Measurements from ENCODE around the gene AMELX. TPM values are rescaled to one million over a fixed set of nuclear protein-coding genes. Genes with fewer than 3 reads are reported as not detected.

The AMELX gene
- total and polyA plus RNA-seq, 7 donors, result not detected

GRCh38 chrX:11259437-11259836 is 33.8 kb upstream of the AMELX start:
- intact Hi-C loops (cut with DNase I), result no loop called here
- Histone ChIP-seq H3K4me3 (no peak overlapping the region), H3K27me3 (no peaks in the 10 kb centered on the region)

DNA sequence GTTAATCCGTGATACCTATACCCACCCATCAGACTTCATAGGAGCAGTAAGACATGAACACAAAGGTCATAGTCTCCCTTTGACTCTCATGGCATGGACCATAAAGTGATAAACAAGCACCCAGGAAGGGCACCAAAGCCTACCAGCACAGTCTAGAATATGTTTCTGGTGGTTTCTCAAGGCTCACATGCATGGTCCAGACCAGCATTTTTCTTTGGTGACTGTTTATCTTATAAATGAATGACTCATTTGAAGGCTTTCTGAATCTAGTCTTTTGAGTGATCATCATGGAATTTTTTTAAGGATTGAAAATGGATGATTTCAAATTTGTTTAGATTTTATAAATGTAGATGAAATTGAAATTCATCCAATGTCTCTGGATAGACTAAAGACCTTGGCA is 32.0 kb upstream of the AMELX start:
- Histone ChIP-seq H3K4me1 (peaks cover 0 to 17% (median 0%) of the 10 kb centered on the region in 4 donors), H3K27ac (peak overlapping the region in 1 of 4 donors; percentile 6), H3K9me3 (no peaks in the 10 kb centered on the region), H3K27me3 (no peaks in the 10 kb centered on the region), H3K36me3 (no peaks in the 10 kb centered on the region), H3K4me3 (no peak overlapping the region)
- WGBS, 2 donors, result 96 to 100% methylated on average over 1 of the region's 1 CpG
- intact Hi-C loops (cut with DNase I), result no loop called here
- TF ChIP-seq EP300 (IDR thresholded peaks at IDR 0.05) (no peak), POLR2A (IDR thresholded peaks at IDR 0.05) (no peak), POLR2AphosphoS5 (IDR thresholded peaks at IDR 0.05) (no peak), CTCF (IDR thresholded peaks at IDR 0.05) (no peak)
- no peak for DNase-seq

More at GRCh38 chrX:11259437-11259836, 33.8 kb upstream of the AMELX start:
- no peak overlapping the region for H3K27ac ChIP-seq
- DNase-seq, result no peak
- H3K36me3 ChIP-seq, result no peaks in the 10 kb centered on the region
- no peaks in the 10 kb centered on the region for H3K9me3 ChIP-seq
- 63 to 94% methylated on average over 1 of the region's 1 CpG for WGBS, 2 donors
- peaks cover 0 to 7% (median 0%) of the 10 kb centered on the region in 4 donors for H3K4me1 ChIP-seq
- TF ChIP-seq EP300 (IDR thresholded peaks at IDR 0.05) (no peak), POLR2AphosphoS5 (IDR thresholded peaks at IDR 0.05) (no peak), CTCF (IDR thresholded peaks at IDR 0.05) (no peak), POLR2A (IDR thresholded peaks at IDR 0.05) (no peak)

GRCh38 chrX:11264925-11265324 is 28.3 kb upstream of the AMELX start:
- Histone ChIP-seq H3K27ac (peak overlapping the region in 2 of 4 donors; percentile 20 to 53), H3K4me1 (peaks cover 0 to 28% (median 0%) of the 10 kb centered on the region in 4 donors), H3K36me3 (no peaks in the 10 kb centered on the region), H3K27me3 (no peaks in the 10 kb centered on the region), H3K9me3 (no peaks in the 10 kb centered on the region), H3K4me3 (peak overlapping the region in 1 of 4 donors; percentile 20)
- 52 to 79% methylated on average over 1 of the region's 1 CpG for WGBS, 2 donors
- TF ChIP-seq EP300 (IDR thresholded peaks at IDR 0.05), result no peak
- TF ChIP-seq POLR2A (IDR thresholded peaks at IDR 0.05), result no peak
- no peak for TF ChIP-seq POLR2AphosphoS5 (IDR thresholded peaks at IDR 0.05)
- TF ChIP-seq CTCF (IDR thresholded peaks at IDR 0.05), result no peak
- intact Hi-C loops (cut with DNase I), result no loop called here
- no peak for DNase-seq

DNA sequence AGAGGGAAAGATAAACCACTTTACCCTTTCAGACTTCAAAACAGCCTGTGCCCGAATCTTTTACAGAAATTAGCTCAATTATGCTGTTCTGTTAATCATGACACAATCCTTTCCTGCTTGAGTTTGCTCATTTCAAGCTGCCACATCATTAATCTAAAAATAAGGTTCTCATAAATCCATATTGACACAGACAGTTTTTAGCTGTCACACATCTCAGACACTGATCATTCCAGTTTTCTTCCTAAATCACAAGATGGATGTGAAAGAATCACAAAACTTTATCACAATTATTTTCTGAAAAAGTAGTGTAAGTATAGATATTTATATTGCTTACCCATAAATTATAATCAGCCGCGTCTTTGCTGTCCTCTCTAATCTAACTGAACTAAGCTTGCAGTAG is 27.9 kb upstream of the AMELX start:
- Histone ChIP-seq H3K4me3 (peak overlapping the region in 1 of 4 donors; percentile 20), H3K9me3 (no peaks in the 10 kb centered on the region), H3K27me3 (no peaks in the 10 kb centered on the region), H3K4me1 (peaks cover 0 to 28% (median 0%) of the 10 kb centered on the region in 4 donors), H3K27ac (peak overlapping the region; percentile 20 to 53 (median 30)), H3K36me3 (no peaks in the 10 kb centered on the region)
- WGBS, 2 donors, result 42 to 51% methylated on average over 3 of the region's 3 CpGs
- DNase-seq, result no peak
- intact Hi-C loops (cut with DNase I), result no loop called here
- TF ChIP-seq CTCF (IDR thresholded peaks at IDR 0.05) (no peak), POLR2AphosphoS5 (IDR thresholded peaks at IDR 0.05) (no peak), EP300 (IDR thresholded peaks at IDR 0.05) (no peak), POLR2A (IDR thresholded peaks at IDR 0.05) (no peak)

GRCh38 chrX:11266573-11267003 is 26.6 kb upstream of the AMELX start:
- Histone ChIP-seq H3K27ac (peak overlapping the region in 3 of 4 donors; percentile 1 to 53 (median 49)), H3K4me1 (peaks cover 0 to 24% (median 0%) of the 10 kb centered on the region in 4 donors), H3K9me3 (no peaks in the 10 kb centered on the region), H3K4me3 (no peak overlapping the region), H3K36me3 (no peaks in the 10 kb centered on the region), H3K27me3 (no peaks in the 10 kb centered on the region)
- 84 to 89% methylated on average over 5 of the region's 5 CpGs for WGBS, 2 donors
- DNase-seq, result no peak
- intact Hi-C loops (cut with DNase I), result no loop called here
- no peak for TF ChIP-seq EP300 (IDR thresholded peaks at IDR 0.05)
- no peak for TF ChIP-seq CTCF (IDR thresholded peaks at IDR 0.05)
- TF ChIP-seq POLR2A (IDR thresholded peaks at IDR 0.05), result no peak
- TF ChIP-seq POLR2AphosphoS5 (IDR thresholded peaks at IDR 0.05), result no peak

Measured in sigmoid colon (tissue), 7 donors.